Endothelial cell of umbilical vein (primary cell): ENCODE results near the gene STRA8. TPM values are rescaled to one million over a fixed set of nuclear protein-coding genes. Genes with fewer than 3 reads are reported as not detected.

ENCODE experiments used
- BruUV-seq: library from RNA; stranded (reverse); fragments of 400-500 nt; replicated peaks from 2 replicates; lab custom pipeline; 2021; lab: Mats Ljungman, UMichigan
- CTCF ChIA-PET: fragments of 300-600, 350-600 bp; sonication (Branson Sonifier 250); formaldehyde crosslinking; loops from one replicate; lab custom pipeline; 2021; ENCODE audit warnings: antibody characterized with exemption, inconsistent platforms; lab: Charles Lee
- POLR2A ChIA-PET: fragments of 300-600, 350-600 bp; sonication (Branson Sonifier 250); formaldehyde crosslinking; loops from one replicate; lab custom pipeline; 2021; ENCODE audit warnings: antibody characterized with exemption, inconsistent platforms; lab: Charles Lee
- DNase-seq: peaks from one replicate; pipeline ENCODE4 v3.0.0-alpha.2; 2011; ENCODE audit warnings: low read depth, low spot score
- FAIRE-seq: peaks from 2 replicates; lab custom pipeline; 2011; peaks lifted over from hg19 to GRCh38; lab: Jason Lieb, UNC
- H2AFZ ChIP-seq: 2 replicates; pipeline ENCODE4 v1.6.0; 2012; ENCODE audit warnings: low read depth, low read length, control low read depth, inconsistent platforms
- H3K27ac ChIP-seq: 2 replicates; pipeline ENCODE4 v1.5.1; 2011; ENCODE audit warnings: low read depth, mild to moderate bottlenecking, control low read depth, low read length, moderate library complexity; ENCODE audit not compliant: insufficient read depth
- H3K27me3 ChIP-seq, 2 experiments: 2 replicates each; pipeline versions ENCODE4 v1.6.0 to v1.6.1; 2011; ENCODE audit warnings: low read length in 2 of 2, mixed read lengths in 1 of 2; ENCODE audit not compliant: control insufficient read depth in 2 of 2, insufficient read depth in 2 of 2
- H3K36me3 ChIP-seq, 2 experiments: 2 replicates in 1 of 2; 3 replicates in 1 of 2; pipeline ENCODE4 v1.5.1; 2011; ENCODE audit warnings: low read length in 2 of 2, mild to moderate bottlenecking in 1 of 2, moderate library complexity in 1 of 2; ENCODE audit not compliant: control insufficient read depth in 2 of 2, insufficient read depth in 2 of 2; ENCODE audit errors: extremely low read depth in 1 of 2
- H3K4me1 ChIP-seq: 3 replicates; pipeline ENCODE4 v1.5.1; 2011; ENCODE audit warnings: mild to moderate bottlenecking, low read length; ENCODE audit not compliant: control insufficient read depth, insufficient read depth; ENCODE audit errors: extremely low read depth
- H3K4me2 ChIP-seq: 2 replicates; pipeline ENCODE4 v1.6.1; 2011; ENCODE audit warnings: low read length, control low read depth, mixed read lengths; ENCODE audit not compliant: insufficient read depth
- H3K4me3 ChIP-seq, 3 experiments: fragments of 200-600 bp in 1 of 3; sonication (generic), shearing (Covaris generic) in 1 of 3; replicated peaks in 1 of 3; 2 replicates each; pipeline ENCODE4 v1.5.1; 2011 to 2016; ENCODE audit warnings: control low read depth in 3 of 3, low read length in 3 of 3, mild to moderate bottlenecking in 2 of 3, inconsistent platforms in 1 of 3, low read depth in 1 of 3, moderate library complexity in 1 of 3; ENCODE audit not compliant: insufficient read depth in 1 of 3
- H3K79me2 ChIP-seq: 2 replicates; pipeline ENCODE4 v1.6.0; 2012; ENCODE audit warnings: low read length, inconsistent platforms; ENCODE audit not compliant: control insufficient read depth, insufficient read depth
- H3K9ac ChIP-seq: replicated peaks from 2 replicates; pipeline ENCODE3; 2011; ENCODE audit warnings: low read length, control low read depth; ENCODE audit not compliant: insufficient read depth; ENCODE audit errors: extremely low read depth
- H3K9me1 ChIP-seq: replicated peaks from 3 replicates; pipeline ENCODE4 v1.6.0; 2011; ENCODE audit warnings: mild to moderate bottlenecking, low read length; ENCODE audit not compliant: control insufficient read depth, insufficient read depth; ENCODE audit errors: extremely low read depth
- H3K9me3 ChIP-seq: replicated peaks from 2 replicates; pipeline ENCODE4 v1.5.1; 2012; ENCODE audit warnings: low read length, inconsistent platforms; ENCODE audit not compliant: control insufficient read depth, insufficient read depth
- H4K20me1 ChIP-seq: replicated peaks from 2 replicates; pipeline ENCODE3; 2011; ENCODE audit warnings: mild to moderate bottlenecking, low read length; ENCODE audit not compliant: control insufficient read depth, insufficient read depth; ENCODE audit errors: extremely low read depth
- EZH2 ChIP-seq: IDR thresholded peaks from 2 replicates; pipeline ENCODE4 v1.6.1; 2012; ENCODE audit warnings: borderline replicate concordance, low read depth, mild to moderate bottlenecking, moderate library complexity, low read length, inconsistent platforms; ENCODE audit not compliant: severe bottlenecking
- FOS ChIP-seq: IDR thresholded peaks from 2 replicates; pipeline ENCODE4 v1.6.1; 2011; ENCODE audit warnings: mild to moderate bottlenecking, low read length, moderate library complexity, borderline replicate concordance; ENCODE audit not compliant: insufficient read depth
- GATA2 ChIP-seq: IDR thresholded peaks from 2 replicates; pipeline ENCODE4 v1.7.0; 2011; ENCODE audit warnings: low read depth, mild to moderate bottlenecking, moderate library complexity, mixed read lengths, low read length; ENCODE audit not compliant: insufficient read length, insufficient read depth
- JUN ChIP-seq: IDR thresholded peaks from 2 replicates; pipeline ENCODE4 v1.6.1; 2011; ENCODE audit warnings: borderline replicate concordance, low read depth; ENCODE audit not compliant: insufficient read length, insufficient read depth
- MYC ChIP-seq: IDR thresholded peaks from one replicate; pipeline ENCODE4 v1.6.1; 2011; ENCODE audit warnings: mild to moderate bottlenecking, low read depth, low read length
- POLR2A ChIP-seq: IDR thresholded peaks from 2 replicates; pipeline ENCODE4 v1.6.1; 2012; ENCODE audit warnings: low read depth, mild to moderate bottlenecking, control low read depth, low read length
- POLR2AphosphoS5 ChIP-seq: IDR thresholded peaks from 2 replicates; pipeline ENCODE4 v1.6.1; 2012; ENCODE audit warnings: low read depth, mild to moderate bottlenecking, control low read depth, low read length, moderate library complexity; ENCODE audit not compliant: insufficient read depth
- dilution Hi-C: fragments of 300-500 bp; cut with MboI; formaldehyde crosslinking; loops from one replicate; pipeline ENCODE4 v1.15.0; 2019; ENCODE audit warnings: low sequenced_read_pairs; ENCODE audit not compliant: extremely low pct_ligation_motif_present
- intact Hi-C: fragments of 100-400 bp; cut with micrococcal nuclease; formaldehyde crosslinking; loops from one replicate; pipeline ENCODE4 v1.10.0; 2022
- polyA plus RNA-seq, 4 experiments: library from polyadenylated mRNA; depleted of rRNA in 3 of 4; stranded (reverse) in 3 of 4; unstranded in 1 of 4; fragments of >200 nt; gene quantifications; 2 replicates each; pipeline versions ENCODE4 v1.2.1 to v1.2.3, GENCODE V29; 2011 to 2012; ENCODE audit warnings: missing spikeins in 1 of 4
- total RNA-seq: library from RNA; stranded (reverse); gene quantifications from 2 replicates; pipeline ENCODE4 v1.2.3, GENCODE V29; 2021
- TF ChIP-seq, protein P1 (sequence below), 2 donors: IDR thresholded peaks; 1 replicate in 1 of 2; 2 replicates in 1 of 2; pipeline ENCODE4 v1.5.1; 2011; ENCODE audit warnings: low read length in 2 of 2, mild to moderate bottlenecking in 2 of 2, moderate library complexity in 2 of 2, control low read depth in 1 of 2, inconsistent platforms in 1 of 2, low read depth in 1 of 2; ENCODE audit not compliant: insufficient read depth in 1 of 2; ENCODE audit errors: extremely low read depth in 1 of 2
- TF ChIP-seq, protein P2 (sequence below): IDR thresholded peaks from 2 replicates; pipeline ENCODE4 v1.6.1; 2011; ENCODE audit not compliant: insufficient read depth, insufficient read length

The STRA8 gene
- total and polyA plus RNA-seq, 2 donors (not counting 3 experiments of a cell fraction or from before 2014, with no cell fraction given): not detected

DNA sequence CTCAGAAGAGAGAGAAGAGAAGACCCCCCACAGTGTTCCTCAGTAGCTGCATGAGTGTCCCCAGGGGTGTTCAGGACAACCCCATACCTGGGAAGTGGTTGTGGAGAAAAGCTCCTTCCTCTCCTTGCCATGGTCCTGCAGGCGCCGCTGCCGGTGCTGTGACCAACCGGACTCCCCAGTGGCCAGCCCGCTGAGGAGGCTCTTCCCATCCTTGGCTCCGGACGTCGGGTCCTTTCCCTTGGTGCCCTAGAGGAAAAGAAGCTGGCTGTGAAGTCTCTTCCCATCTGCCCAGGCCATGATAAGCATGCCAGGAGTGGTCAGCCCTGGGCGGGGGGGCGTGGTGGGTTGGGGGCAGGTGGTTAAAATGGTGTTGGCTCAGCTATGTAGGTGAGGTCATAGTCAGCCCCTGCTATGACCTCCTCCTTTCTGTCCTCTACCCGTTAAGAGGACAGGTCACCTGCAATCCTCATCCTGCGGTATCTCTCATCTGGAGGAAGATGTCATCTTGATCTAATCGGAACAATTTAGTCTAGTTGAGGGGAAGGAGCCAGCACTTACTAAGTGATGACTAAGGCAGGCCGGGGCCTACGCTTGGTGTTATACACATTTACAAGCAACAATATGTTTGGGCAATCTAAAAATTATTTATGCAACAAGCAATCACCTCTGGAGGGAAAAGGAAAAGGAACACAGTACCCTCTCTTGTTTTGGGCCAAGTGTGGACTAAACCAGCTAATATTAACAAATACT, 35.6 kb upstream of the STRA8 start:
- intact Hi-C loops (no loop called here), dilution Hi-C loops (no loop called here)
- ChIA-PET POLR2A (no interaction called here), CTCF (no interaction called here)
- Histone ChIP-seq H3K36me3 (peaks cover 0 to 4% of the 10 kb centered on the region in 2 experiments), H3K4me3 (no peak overlapping the region), H2AFZ (no peak overlapping the region), H3K9ac (no peak overlapping the region), H4K20me1 (no peaks in the 10 kb centered on the region), H3K4me2 (no peak overlapping the region), H3K9me3 (no peaks in the 10 kb centered on the region), H3K9me1 (no peaks in the 10 kb centered on the region), H3K27me3 (no peaks in the 10 kb centered on the region), H3K79me2 (no peaks in the 10 kb centered on the region), H3K27ac (no peak overlapping the region), H3K4me1 (no peaks in the 10 kb centered on the region)
- FAIRE-seq (no peak), DNase-seq (no peak)
- TF ChIP-seq, protein P1, sequence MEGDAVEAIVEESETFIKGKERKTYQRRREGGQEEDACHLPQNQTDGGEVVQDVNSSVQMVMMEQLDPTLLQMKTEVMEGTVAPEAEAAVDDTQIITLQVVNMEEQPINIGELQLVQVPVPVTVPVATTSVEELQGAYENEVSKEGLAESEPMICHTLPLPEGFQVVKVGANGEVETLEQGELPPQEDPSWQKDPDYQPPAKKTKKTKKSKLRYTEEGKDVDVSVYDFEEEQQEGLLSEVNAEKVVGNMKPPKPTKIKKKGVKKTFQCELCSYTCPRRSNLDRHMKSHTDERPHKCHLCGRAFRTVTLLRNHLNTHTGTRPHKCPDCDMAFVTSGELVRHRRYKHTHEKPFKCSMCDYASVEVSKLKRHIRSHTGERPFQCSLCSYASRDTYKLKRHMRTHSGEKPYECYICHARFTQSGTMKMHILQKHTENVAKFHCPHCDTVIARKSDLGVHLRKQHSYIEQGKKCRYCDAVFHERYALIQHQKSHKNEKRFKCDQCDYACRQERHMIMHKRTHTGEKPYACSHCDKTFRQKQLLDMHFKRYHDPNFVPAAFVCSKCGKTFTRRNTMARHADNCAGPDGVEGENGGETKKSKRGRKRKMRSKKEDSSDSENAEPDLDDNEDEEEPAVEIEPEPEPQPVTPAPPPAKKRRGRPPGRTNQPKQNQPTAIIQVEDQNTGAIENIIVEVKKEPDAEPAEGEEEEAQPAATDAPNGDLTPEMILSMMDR (IDR thresholded peaks at IDR 0.05; ENCODE audit: extremely low read depth in 1 of 2, insufficient read depth in 1 of 2, low read depth in 1 of 2, low read length in 2 of 2): no peak
- TF ChIP-seq FOS (no peak), MYC (no peak), POLR2A (no peak), EZH2 (no peak), POLR2AphosphoS5 (no peak), JUN (no peak), GATA2 (no peak)
- TF ChIP-seq, protein P2, sequence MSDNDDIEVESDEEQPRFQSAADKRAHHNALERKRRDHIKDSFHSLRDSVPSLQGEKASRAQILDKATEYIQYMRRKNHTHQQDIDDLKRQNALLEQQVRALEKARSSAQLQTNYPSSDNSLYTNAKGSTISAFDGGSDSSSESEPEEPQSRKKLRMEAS: no peak
- no TSS peak for BruUV-seq
